Uterus (tissue), 2 donors: ENCODE results near the gene TOGARAM2.

Source experiments
- CTCF ChIP-seq, 4 experiments: fragments of 200-600 bp in 2 of 4; fragments of 450-650 bp in 2 of 4; sonication (generic) in 2 of 4; IDR thresholded peaks; one replicate each; pipeline ENCODE4 v1.5.1; 2016 to 2019; ENCODE audit warnings: antibody characterized with exemption in 4 of 4, mild to moderate bottlenecking in 2 of 4, moderate library complexity in 1 of 4
- POLR2A ChIP-seq, 2 donors: fragments of 450-650 bp; IDR thresholded peaks; one replicate each; pipeline ENCODE4 v1.6.1; 2016; ENCODE audit warnings: antibody characterized with exemption in 2 of 2, mild to moderate bottlenecking in 1 of 2, moderate library complexity in 1 of 2

GRCh38 chr2:29012211-29012681, 31.1 kb downstream of the TOGARAM2 start:
- TF ChIP-seq CTCF (IDR thresholded peaks at IDR 0.05) (no peak), POLR2A (IDR thresholded peaks at IDR 0.05) (no peak)
